ENCODE results near the gene PRR27.

- no peak for TF ChIP-seq POLR2AphosphoS5 (IDR thresholded peaks at IDR 0.05; ENCODE audit: low read depth)
- no peak for TF ChIP-seq CTCF (IDR thresholded peaks at IDR 0.05; ENCODE audit: insufficient read depth, low read length)
- TF ChIP-seq GABPA (IDR thresholded peaks at IDR 0.05; ENCODE audit: low read depth) = no peak
- no peak for TF ChIP-seq REST (IDR thresholded peaks at IDR 0.05; ENCODE audit: insufficient replicate concordance, low read depth)
Measured at GRCh38 chr4:70192895-70193294, 38.9 kb downstream of the PRR27 start.
